Mesothelial cell of epicardium (in vitro differentiated cells): ENCODE data around the gene CCDC88A. TPM values are rescaled to one million over a fixed set of nuclear protein-coding genes. Genes with fewer than 3 reads are reported as not detected.

Source experiments
- DNase-seq, 2 experiments: peaks; one replicate each; pipeline ENCODE4 v3.0.0; 2021; ENCODE audit warnings: low spot score in 2 of 2; ENCODE audit not compliant: unreplicated experiment in 2 of 2
- H3K27ac Mint-ChIP-seq: 2 replicates; pipeline ENCODE4 v1.8.0; 2021; ENCODE audit warnings: mixed read lengths
- H3K27me3 Mint-ChIP-seq: 2 replicates; pipeline ENCODE4 v1.8.0; 2021; ENCODE audit warnings: low read depth, mixed read lengths
- H3K36me3 Mint-ChIP-seq: 2 replicates; pipeline ENCODE4 v1.8.0; 2021; ENCODE audit warnings: mixed read lengths
- H3K4me1 Mint-ChIP-seq: 2 replicates; pipeline ENCODE4 v1.8.0; 2021; ENCODE audit warnings: mixed read lengths
- H3K4me3 Mint-ChIP-seq: 2 replicates; pipeline ENCODE4 v1.8.0; 2021; ENCODE audit warnings: mild to moderate bottlenecking, moderate library complexity, mixed read lengths
- H3K9me3 Mint-ChIP-seq: 2 replicates; pipeline ENCODE4 v1.8.0; 2021; ENCODE audit warnings: mixed read lengths
- CTCF ChIP-seq: fragments of 200-600 bp; sonication (generic); IDR thresholded peaks from one replicate; pipeline ENCODE4 v1.5.0; 2021; ENCODE audit warnings: antibody characterized with exemption; ENCODE audit not compliant: unreplicated experiment
- total RNA-seq: library from RNA; stranded (reverse); gene quantifications from 3 replicates; pipeline ENCODE4 v1.2.1, GENCODE V29; 2021

The CCDC88A gene
- total RNA-seq, 1 donor from 2014 or later: 60.1 TPM

GRCh38 chr2:55364189-55365055 lies 55.2 kb downstream of the CCDC88A start:
- H3K4me3 Mint-ChIP-seq: no peak overlapping the region
- H3K27me3 Mint-ChIP-seq: no peaks in the 10 kb centered on the region
- H3K4me1 Mint-ChIP-seq: no peaks in the 10 kb centered on the region
- TF ChIP-seq CTCF: no peak
- H3K9me3 Mint-ChIP-seq: no peaks in the 10 kb centered on the region
- no peak for DNase-seq
- no peak overlapping the region for H3K27ac Mint-ChIP-seq
- H3K36me3 Mint-ChIP-seq: peaks cover 2% of the 10 kb centered on the region

- Mint-ChIP-seq H3K36me3 (peaks cover 2% of the 10 kb centered on the region), H3K4me1 (no peaks in the 10 kb centered on the region)
Observed at GRCh38 chr2:55363636-55364035, 56.0 kb downstream of the CCDC88A start.

DNA sequence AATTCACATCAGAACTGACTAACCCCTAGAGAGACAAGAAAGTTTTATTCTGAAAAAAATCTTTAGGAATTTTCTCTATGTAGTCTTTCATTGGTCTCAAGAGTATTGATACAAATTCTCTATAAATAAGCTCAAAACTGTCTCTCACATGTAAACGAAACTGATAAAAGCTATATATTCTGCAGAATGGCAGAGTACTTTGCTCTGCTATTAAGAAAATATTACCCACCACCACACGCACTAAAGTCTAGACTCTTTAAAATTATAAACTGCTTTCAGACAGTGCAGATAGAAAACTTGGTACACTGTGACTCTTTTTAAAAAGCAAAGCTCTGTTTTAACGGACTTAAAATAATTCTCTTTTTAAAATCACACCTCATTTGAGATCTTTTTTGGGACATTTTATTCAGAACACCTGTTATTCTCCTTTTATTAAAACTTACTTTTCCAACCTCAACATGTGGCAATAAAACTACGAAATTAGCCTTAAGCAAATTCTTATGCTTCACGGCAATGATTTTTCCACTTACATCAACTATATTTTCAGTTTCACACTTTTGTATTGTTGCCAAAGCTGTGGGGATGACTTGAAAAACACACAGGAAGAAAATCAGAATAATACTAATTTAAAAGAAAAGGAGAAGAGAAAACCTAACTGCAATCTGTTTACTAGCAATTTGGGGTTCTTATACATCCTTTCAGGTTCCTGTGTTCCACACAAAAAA lies 58.0 kb downstream of the CCDC88A start:
- no peaks in the 10 kb centered on the region for H3K27me3 Mint-ChIP-seq
- peaks cover 2% of the 10 kb centered on the region for H3K36me3 Mint-ChIP-seq
- H3K4me3 Mint-ChIP-seq: no peak overlapping the region
- H3K27ac Mint-ChIP-seq: no peak overlapping the region
- H3K9me3 Mint-ChIP-seq: no peaks in the 10 kb centered on the region
- no peak for TF ChIP-seq CTCF
- no peaks in the 10 kb centered on the region for H3K4me1 Mint-ChIP-seq
- DNase-seq: no peak

More at GRCh38 chr2:55363636-55364035, 56.0 kb downstream of the CCDC88A start:
- no peaks in the 10 kb centered on the region for H3K27me3 Mint-ChIP-seq
- DNase-seq: no peak
- H3K27ac Mint-ChIP-seq: no peak overlapping the region
- TF ChIP-seq CTCF: no peak
- H3K9me3 Mint-ChIP-seq: no peaks in the 10 kb centered on the region
- H3K4me3 Mint-ChIP-seq: no peak overlapping the region

DNA sequence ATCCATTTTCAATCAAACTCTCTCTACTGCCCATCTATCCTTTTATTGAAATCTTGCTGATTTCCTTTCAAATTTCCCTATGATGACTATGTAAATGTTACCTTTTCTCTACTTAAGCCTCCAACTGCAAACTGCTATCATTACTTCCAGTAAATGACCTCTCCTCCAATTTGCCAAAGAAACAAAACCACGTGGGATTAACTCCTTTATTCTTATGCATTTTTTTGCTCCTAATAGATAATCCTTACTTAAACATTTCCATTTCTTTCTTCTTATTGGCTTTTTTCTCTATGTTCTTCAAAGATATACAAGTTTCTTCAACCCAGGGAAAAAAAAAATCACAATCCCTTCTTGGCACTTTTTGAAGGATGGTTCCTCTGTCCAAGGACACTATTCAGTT lies 61.2 kb downstream of the CCDC88A start:
- Mint-ChIP-seq H3K36me3 (peaks cover 11% of the 10 kb centered on the region), H3K4me3 (no peak overlapping the region), H3K27ac (no peak overlapping the region), H3K9me3 (no peaks in the 10 kb centered on the region), H3K4me1 (no peaks in the 10 kb centered on the region), H3K27me3 (no peaks in the 10 kb centered on the region)
- no peak for DNase-seq
- no peak for TF ChIP-seq CTCF

- TF ChIP-seq CTCF: no peak
- no peak for DNase-seq
- Mint-ChIP-seq H3K27ac (no peak overlapping the region), H3K27me3 (no peaks in the 10 kb centered on the region), H3K4me3 (no peak overlapping the region), H3K36me3 (peaks cover 11% of the 10 kb centered on the region), H3K9me3 (no peaks in the 10 kb centered on the region), H3K4me1 (no peaks in the 10 kb centered on the region)
Observed at GRCh38 chr2:55357927-55358326, 61.7 kb downstream of the CCDC88A start.
